HG03439 (cell line): Measurements from ENCODE around the gene MRPL28.
"Not testable (repeated sequence)": the region's sequence is repeated elsewhere in the genome, so short reads cannot be mapped to it uniquely, and the experiment has no call there.

Source experiments
- ATAC-seq: cut with Tn5 transposase; IDR thresholded peaks from one replicate; pipeline ENCODE4 v1.9.1; 2021; ENCODE audit warnings: mild to moderate bottlenecking, moderate library complexity; ENCODE audit not compliant: unreplicated experiment

MRPL28 gene

DNA sequence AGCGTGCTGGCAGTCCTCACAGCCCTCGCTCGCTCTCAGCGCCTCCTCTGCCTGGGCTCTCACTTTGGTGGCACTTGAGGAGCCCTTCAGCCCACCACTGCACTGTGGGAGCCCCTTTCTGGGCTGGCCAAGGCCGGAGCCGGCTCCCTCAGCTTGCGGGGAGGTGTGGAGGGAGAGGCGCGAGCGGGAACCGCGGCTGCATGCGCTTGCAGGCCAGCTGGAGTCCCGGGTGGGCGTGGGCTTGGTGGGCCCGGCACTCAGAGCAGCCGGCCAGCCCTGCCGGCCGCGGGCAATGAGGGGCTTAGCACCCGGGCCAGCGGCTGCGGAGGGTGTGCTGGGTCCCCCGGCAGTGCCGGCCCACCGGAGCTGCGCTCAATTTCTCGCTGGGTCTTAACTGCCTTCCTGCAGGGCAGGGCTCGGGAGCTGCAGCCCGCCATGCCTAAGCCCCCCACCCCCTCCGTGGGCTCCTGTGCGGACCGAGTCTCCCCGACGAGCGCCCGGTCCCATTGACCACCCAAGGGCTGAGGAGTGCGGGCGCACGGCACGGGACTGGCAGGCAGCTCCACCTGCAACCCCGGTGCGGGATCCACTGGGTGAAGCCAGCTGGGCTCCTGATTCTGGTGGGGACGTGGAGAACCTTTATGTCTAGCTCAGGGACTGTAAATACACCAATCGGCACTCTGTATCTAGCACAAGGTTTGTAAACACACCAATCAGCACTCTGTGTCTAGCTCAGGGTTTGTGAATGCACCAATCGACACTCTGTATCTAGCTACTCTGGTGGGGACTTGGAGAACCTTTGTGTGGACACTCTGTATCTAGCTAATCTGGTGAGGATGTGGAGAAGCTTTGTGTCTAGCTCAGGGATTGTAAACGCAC, 29.0 kb downstream of the MRPL28 start:
- ATAC-seq, result not testable (repeated sequence)

DNA sequence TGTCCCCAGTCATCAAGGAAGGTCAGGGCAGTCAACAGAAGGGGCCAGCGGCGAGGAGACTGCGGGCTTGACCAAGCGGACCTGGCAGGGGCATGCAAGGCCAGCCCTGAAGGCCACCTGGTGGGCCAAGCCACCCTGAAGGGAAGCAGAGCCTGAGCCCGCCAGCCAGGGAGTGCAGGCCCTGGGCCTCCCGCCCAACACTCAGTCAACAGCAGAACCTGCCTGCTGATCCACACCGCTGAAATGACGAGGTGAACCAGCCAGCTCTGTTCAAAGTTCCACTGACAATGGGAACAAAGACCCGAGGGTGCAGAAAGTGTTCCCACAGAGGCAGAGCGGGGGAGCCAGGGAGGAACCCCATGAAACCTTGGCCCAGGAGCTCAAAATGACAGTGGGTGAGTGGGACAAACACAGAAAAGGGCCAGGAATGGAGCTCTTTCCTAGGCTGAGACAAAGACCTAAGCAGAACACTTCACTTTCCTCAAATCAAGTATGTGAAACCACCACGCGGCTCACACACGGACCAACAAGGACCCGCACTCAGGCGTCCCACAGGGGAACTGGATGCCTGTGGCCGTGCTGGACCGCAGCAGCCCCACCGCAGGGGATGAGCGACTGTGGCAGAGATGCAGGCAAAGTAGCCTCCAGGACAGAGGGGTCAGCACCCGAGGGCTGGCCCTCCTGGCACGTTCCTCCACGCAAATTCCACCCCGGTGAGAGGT, 29.8 kb downstream of the MRPL28 start:
- ATAC-seq, result no peak

DNA sequence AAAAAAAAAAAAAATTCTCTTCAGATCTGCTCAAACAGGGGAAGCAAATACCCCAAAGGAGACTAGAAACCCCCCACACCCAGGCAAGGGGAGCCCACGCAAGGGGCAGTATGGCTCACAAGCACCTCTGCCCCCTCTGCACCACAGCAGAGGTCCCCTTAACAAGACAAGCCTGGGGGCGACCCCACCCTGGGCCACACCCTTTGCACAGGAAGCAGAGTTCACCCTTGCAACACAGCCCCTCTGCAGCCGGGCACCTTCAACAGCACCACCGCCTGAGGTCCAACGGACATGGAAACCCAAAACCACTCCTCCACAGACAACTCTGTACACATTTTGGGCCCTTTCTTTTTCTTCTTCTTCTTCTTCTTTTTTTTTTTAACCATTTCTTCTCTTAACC, 30.7 kb downstream of the MRPL28 start:
- ATAC-seq, result no peak

DNA sequence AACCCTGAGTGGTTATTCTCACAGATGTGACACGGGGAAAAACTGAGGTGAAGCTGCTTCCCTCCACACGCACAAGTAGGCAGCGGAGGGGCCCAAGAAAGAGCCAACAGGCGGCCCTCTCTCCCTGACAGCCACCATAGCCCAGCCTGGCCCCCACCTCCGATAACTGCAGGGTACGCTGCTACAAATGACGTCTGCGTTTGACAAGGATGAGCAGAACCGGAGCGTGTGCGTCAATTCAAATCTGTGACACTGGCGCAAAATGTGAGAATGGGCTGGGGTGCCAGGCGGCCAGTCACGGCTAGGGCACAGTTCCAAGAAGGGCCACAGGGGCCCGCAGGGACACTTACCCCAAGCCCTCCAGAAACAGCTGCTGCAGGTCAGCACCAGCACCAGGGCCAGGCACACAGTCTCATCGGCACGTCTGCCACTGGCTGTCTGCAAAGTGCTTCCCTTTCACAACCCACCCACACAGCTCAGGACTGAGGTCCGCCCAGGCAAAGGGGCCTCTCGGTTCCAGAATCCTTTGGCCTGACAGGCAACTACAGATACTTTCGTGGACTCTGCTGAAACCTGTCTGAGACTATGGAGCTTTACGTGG, 32.3 kb downstream of the MRPL28 start:
- ATAC-seq, result no peak

DNA sequence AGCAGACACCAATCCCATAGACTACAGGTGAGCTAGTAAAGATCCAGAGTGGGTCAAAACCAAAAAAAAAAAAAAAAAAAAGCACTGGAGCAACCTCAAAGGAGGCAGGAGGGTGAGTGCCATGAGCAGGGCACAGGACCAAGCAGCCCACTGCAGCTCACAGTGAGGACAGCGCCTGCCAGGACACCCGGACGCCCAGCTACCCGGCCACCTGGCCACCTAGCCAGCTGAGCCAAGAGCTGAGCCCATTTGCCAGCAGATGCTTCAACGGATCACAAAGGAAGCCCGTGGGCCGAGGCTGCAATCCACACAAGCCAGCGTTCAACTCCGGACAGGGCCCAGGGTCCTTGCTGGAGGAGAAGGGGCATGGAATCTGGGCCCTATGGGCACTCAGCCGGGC, 32.9 kb downstream of the MRPL28 start:
- no peak for ATAC-seq

DNA sequence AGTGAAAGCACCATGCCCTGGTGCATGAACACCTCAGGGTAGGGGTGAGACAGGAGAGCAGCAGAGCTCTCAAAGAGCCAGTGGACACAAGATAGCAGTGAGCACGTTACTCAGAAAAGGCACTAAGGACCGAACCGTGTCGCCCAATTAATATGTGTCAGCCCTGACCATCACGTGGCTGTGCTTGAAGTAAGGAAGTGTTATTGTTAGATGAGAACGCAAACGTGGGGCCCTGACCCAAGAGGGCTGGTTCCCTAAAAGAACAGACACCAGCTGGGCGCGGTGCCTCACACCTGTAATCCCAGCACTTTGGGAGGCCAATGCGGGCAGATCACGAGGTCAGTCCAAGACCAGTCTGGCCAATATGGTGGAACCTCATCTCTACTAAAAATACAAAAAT, 34.1 kb downstream of the MRPL28 start:
- ATAC-seq, result no peak

DNA sequence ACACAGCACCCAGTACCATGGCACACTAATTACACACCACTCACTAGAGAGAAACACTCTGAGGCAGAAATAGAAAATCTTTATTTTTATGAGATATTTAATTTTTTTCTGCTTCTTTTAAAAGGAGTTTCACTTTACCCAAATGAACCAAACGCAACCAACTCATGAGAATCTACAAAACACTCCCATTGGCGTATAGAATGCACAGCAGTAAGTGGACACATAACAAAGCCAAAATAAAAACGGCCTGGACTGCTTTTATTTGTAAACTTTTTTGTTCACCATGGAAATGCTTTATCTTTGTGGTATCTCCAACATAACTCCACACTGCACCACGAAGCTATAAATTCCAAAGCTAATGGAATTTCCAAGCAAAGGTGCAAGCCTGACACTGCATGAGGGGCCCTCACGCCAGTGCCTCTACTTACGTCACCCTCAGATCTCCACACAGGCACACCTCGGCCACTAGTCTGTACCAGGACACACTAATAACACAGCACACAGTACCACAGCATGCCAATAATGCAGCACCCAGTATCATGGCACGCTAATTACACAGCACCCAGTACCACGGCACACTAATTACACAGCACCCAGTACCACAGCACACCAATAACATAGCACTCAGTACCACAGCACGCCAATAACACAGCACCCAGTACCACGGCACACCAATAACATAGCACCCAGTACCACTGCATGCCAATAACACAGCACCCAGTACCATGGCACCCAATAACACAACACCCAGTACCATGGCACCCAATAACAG, 35.3 kb downstream of the MRPL28 start:
- not testable (repeated sequence) for ATAC-seq

DNA sequence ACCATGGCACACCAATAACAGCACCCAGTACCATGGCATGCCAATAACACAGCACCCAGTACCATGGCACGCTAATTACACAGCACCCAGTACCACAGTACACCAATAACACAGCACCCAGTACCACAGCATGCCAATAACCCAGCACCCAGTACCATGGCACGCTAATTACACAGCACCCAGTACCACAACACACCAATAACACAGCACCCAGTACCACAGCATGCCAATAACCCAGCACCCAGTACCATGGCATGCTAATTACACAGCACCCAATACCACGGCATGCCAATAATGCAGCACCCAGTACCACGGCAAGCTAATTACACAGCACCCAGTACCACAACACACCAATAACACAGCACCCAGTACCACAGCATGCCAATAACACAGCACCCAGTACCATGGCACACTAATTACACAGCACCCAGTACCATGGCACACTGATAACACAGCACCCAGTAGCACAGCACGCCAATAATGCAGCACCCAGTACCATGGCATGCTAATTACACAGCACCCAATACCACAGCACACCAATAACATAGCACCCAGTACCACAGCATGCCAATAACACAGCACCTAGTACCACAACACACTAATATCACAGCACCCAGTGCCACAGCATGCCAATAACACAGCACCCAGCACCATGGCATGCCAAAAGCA, 36.0 kb downstream of the MRPL28 start:
- not testable (repeated sequence) for ATAC-seq

DNA sequence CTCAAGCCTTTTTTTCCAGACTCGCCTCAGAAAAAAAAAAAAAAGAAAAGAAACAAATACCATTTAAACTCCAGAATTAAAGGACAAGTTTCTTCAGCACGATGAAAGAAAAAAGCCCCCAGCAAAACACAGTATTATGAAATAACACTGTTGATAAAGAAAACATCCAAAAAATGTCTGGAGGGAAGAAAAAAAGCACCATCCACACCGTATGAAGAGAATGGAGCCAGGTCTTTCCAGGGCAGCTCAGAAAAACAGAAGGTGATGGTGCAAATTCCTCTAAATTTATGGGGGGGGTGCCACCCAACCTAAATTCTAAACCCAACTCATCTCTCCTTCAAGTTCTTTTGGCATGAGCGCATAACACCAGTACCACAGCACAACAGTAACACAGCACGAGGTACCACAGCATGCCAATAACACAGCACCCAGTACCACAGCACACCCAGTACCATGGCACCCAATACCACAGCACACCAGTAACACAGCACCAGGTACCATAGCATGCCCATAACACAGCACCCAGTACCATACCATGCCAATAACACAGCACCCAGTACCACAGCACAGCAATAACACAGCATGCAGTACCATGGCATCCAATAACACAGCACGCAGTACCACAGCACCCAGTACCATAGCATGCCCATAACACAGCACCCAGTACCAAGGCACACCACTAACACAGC, 36.8 kb downstream of the MRPL28 start:
- no peak for ATAC-seq

DNA sequence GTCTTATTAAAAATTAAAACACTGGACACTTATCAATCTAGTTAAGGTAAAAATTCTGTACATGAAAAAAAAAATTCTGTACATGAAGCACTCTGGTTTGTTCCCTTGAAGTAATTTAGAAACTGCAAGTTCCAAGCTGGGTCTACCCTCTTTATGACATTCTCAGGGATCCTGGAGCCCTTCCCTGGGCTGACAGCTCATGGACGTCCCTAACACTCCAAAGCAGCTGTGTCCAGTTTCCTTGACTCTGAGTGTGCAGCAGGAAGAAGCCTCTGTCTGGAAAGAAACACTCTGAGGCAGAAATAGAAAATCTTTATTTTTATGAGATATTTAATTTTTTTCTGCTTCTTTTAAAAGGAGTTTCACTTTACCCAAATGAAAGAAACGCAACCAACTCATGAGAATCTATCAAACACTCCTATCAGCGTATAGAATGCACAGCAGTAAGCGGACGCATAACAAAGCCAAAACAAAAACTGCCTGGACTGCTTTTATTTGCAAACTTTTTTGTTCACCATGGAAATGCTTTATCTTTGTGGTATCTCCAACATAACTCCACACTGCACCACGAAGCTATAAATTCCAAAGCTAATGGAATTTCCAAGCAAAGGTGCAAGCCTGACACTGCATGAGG, 39.0 kb downstream of the MRPL28 start:
- ATAC-seq, result not testable (repeated sequence)

DNA sequence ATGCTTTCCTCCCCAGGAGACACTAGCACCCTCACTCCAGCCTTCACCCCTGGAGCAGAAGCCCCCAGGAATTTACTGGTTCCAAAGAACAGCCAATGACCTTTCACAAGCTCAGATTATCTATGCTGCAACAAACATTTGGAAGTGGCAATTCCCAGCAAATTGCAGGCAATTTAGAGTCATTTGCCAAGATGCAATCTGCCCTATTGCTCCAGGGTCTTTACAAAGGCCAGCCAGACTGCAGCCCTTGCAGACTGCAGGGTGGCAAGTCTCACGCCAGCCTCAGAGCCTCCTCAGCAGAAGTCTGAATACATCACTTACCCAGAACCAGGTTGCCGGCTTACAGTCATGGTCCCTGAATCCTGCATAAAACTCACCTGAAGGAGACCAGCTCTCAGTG, 39.6 kb downstream of the MRPL28 start:
- no peak for ATAC-seq

DNA sequence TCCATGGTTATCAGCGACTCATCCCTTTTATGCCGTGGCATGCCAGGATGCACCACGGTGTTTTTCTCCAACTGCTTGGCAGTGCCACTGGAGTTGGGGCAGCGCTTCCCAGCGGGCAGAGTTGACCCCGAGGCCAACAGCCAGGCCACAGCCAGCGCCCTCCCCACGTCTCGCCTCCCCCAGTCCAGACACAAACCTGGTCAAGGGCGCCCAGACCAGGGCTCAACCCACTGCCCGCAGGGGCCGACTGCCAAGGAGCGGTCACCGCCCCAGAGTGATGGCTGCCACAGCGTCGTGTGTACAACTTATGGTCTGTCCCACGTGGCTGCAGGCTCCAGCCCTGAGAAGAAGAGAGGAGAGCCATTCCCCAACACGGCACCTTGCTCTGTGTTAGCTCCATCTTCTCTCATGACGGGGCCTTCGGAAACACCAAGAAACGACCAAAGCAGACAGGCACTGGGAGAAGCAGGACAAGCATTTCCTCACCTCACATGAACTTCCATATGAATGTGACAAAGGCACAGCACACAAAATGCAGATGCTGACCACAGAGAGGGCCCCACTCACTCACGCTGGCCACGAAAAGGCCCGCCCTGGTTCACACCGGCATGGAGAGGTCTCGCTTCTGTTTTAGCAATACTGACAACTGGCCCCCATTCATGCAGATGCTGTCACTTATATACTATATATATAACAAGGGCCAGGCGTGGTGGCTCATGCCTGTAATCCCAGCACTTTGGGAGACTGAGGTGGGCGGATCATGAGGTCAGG, 44.8 kb downstream of the MRPL28 start:
- ATAC-seq, result no peak

DNA sequence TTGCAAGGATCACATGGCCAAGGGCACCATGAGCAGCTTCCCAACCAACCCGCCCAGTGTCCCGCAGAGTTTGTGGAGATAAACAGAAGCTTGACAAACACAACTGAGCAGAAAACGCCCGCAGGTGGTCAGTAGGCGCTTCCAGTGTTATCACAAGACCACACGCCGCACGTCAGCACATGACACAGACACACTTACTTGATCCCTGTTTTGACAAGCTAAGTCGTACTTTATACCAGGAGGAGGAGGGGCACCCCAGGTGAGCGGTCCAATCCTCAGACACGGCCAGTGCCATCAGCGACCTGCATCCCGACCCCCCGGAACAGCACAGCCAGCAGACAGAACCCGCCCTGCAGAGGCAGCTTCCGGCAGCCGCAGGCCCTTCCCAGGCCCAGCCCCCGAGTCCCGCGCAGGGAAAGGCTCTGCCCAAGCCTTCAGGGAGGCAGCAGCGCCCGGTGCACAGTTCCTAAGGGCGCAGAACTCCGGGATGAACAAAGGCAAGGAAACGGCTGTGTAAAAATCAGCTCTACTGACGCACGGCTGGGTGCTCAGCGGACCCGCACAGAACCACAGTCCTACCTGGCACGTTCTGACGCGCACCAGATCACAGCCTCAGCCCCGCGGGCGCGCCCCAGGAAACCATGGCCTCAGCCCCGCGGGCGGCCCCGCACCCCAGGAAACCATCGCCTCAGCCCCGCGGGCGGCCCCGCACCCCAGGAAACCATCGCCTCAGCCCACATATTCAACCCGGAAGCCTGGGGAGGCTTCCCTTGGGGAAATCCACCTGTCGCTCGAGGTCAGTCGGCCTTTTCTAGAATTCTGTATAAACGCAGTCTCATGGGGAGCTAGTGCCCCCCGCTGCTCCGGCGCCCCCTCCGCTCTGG, 45.6 kb downstream of the MRPL28 start:
- ATAC-seq, result no peak

DNA sequence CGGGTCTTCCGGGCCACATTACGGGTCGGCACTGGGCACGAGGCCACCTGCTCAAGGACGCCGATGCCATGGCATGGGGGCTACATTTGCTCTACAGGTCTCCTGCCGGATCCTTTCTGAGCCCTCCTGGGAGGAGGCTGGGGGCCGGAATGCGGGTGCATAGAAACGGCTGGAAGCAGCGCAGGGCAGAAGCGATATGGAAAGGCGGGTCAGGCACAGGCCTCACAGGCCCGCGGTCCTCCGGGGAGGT, 46.2 kb downstream of the MRPL28 start:
- no peak for ATAC-seq

DNA sequence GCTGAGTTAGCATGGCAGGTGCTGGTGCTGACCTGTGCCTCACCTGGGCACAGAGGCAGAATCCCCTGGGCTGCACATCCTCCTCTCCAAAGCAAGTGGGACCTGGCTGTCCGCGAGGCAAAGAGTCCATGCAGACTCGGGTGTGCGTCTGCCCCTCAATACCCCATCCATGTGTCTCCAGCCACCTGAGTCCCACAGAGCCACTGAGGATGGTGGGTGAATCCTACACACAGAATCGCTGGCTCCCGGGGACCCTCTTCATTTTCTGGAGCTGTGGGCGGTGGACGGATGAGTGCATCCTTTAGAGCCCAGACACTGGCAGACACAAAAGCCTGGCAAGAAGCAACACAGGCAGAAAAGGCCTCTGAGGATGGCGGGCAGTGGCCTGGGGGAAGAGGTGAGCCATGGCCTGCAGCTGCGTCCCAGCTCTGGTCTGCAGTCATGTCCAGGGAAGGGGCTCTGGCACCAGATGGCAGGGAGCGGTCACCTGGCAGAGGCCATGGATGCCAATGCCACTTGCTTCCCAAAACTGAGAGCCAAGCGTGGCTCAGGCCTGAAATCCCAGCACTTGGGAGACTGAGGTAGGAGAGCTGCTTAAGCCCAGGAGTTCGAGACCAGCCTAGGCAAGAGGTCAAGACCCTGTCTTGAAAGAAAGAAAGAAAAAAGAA, 47.7 kb downstream of the MRPL28 start:
- ATAC-seq, result no peak

DNA sequence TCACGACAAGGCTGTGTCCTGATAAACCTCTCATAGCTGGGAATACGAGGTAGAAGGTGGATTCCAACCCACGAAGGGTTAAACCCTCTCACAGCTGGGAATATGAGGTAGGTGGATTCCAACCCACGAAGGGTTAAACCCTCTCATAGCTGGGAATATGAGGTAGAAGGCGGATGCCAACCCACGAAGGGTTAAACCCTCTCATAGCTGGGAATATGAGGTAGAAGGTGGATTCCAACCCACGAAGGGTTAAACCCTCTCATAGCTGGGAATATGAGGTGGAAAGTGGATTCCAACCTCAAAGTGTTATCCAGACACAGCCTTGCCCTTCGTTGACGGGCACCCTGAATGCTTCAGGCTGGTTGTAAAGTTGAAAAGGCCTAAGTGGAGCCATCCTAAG, 48.8 kb downstream of the MRPL28 start:
- no peak for ATAC-seq

DNA sequence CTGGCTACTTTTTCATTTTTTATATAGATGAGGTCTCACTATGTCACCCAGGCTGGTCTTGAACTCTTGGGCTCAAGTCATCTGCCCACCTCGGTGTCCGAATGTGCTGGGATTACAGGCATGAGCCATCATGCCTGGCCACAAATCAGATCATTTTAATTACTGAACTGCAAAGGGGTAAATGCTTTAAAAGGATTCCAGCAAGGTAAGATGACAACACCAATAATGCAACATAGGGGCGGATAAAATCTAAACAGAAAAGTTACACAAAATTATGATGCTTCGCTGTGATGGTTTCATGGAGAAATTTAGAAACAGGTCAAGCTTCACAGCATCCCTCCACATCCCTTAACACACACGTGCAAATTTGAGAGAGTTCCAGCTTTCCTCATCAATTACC, 50.1 kb downstream of the MRPL28 start:
- ATAC-seq, result no peak

DNA sequence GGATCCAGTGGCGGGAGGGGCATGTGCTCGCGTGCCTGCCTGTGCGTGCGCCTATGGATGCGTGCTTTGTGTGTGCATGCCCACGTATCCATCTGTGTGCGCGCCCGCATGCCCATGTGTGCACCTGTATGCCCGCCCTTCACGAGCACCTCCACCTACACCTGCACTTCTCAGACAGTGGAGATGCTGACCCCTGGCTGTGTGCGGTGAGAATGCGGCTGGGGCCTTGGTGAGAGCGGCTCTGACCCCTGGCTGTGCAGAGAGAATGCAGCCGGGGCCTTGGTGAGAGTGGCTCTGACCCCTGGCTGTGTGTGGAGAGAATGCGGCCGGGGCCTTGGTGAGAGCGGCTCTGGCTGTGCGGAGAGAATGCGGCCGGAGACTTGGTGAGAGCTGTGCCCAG, 51.7 kb downstream of the MRPL28 start:
- no peak for ATAC-seq
